Hepatocyte (in vitro differentiated cells): ENCODE results near the gene RBM23.

Experiments used
- CTCF ChIP-seq: fragments of 200-600 bp; sonication (generic); IDR thresholded peaks from 2 replicates; pipeline ENCODE4 v1.5.1; 2016; ENCODE audit warnings: antibody characterized with exemption, mild to moderate bottlenecking; ENCODE audit not compliant: poor library complexity
- EZH2 ChIP-seq: fragments of 200-600 bp; sonication (generic); IDR thresholded peaks from 2 replicates; pipeline ENCODE4 v1.6.1; 2016; ENCODE audit warnings: antibody characterized with exemption, mild to moderate bottlenecking, borderline replicate concordance
- EZH2phosphoT487 ChIP-seq: fragments of 200-600 bp; sonication (generic); IDR thresholded peaks from one replicate; pipeline ENCODE4 v1.6.1; 2018; ENCODE audit warnings: antibody characterized with exemption, mild to moderate bottlenecking, low read depth, moderate library complexity; ENCODE audit not compliant: unreplicated experiment, severe bottlenecking

- TF ChIP-seq CTCF (peak; percentile 91), EZH2 (no peak), EZH2phosphoT487 (no peak)
These were observed 65.8 kb downstream of the RBM23 start for GRCh38 chr14:22852940-22853767.
